Stimulated activated CD8-positive, alpha-beta memory T cell treated with anti-CD3 and anti-CD28 coated beads, Interleukin-12 subunit alpha, Interleukin-12 subunit beta, amount 100 ng/mL, for 4 hours (primary cell): ENCODE results near the gene KCNQ2.

ENCODE experiments used
- DNase-seq: peaks from one replicate; pipeline ENCODE4 v3.0.0-alpha.2; 2020; ENCODE audit warnings: low read depth

KCNQ2 gene

GRCh38 chr20:63434599-63435378, 37.7 kb downstream of the KCNQ2 start:
- peak; percentile 49 for DNase-seq

- DNase-seq = no peak
Measured at GRCh38 chr20:63433756-63434531, 38.5 kb downstream of the KCNQ2 start.

GRCh38 chr20:63433351-63433750, 39.1 kb downstream of the KCNQ2 start:
- DNase-seq = no peak

GRCh38 chr20:63432577-63433325, 39.7 kb downstream of the KCNQ2 start:
- no peak for DNase-seq

GRCh38 chr20:63431944-63432343, 40.5 kb downstream of the KCNQ2 start:
- no peak for DNase-seq

- DNase-seq = no peak
Measured at GRCh38 chr20:63430891-63431290, 41.6 kb downstream of the KCNQ2 start.

GRCh38 chr20:63429992-63430391, 42.5 kb downstream of the KCNQ2 start:
- no peak for DNase-seq

- no peak for DNase-seq
Measured at GRCh38 chr20:63428906-63429575, 43.4 kb downstream of the KCNQ2 start.

GRCh38 chr20:63427724-63428330, 44.6 kb downstream of the KCNQ2 start:
- no peak for DNase-seq

- DNase-seq = no peak
Measured at GRCh38 chr20:63427206-63427605, 45.2 kb downstream of the KCNQ2 start.

GRCh38 chr20:63425846-63426485, 46.5 kb downstream of the KCNQ2 start:
- DNase-seq = no peak

- DNase-seq = no peak
Measured at GRCh38 chr20:63424613-63425012, 47.8 kb downstream of the KCNQ2 start.

GRCh38 chr20:63423751-63424150, 48.7 kb downstream of the KCNQ2 start:
- no peak for DNase-seq

- DNase-seq = no peak
Measured at GRCh38 chr20:63422653-63423052, 49.8 kb downstream of the KCNQ2 start.

GRCh38 chr20:63421913-63422312, 50.5 kb downstream of the KCNQ2 start:
- no peak for DNase-seq

GRCh38 chr20:63421094-63421692, 51.3 kb downstream of the KCNQ2 start:
- DNase-seq = no peak

- no peak for DNase-seq
Measured at GRCh38 chr20:63420359-63421093, 51.9 kb downstream of the KCNQ2 start.

- DNase-seq = no peak
Measured at GRCh38 chr20:63419299-63419698, 53.2 kb downstream of the KCNQ2 start.

- DNase-seq = no peak
Measured at GRCh38 chr20:63418617-63419016, 53.8 kb downstream of the KCNQ2 start.

GRCh38 chr20:63417738-63418120, 54.7 kb downstream of the KCNQ2 start:
- DNase-seq = no peak
